ENCODE results near the gene EPHB2.

The EPHB2 gene

GRCh38 chr1:22952694-22953056 is 242.0 kb downstream of the EPHB2 start:
- peaks cover 3 to 16% (median 14%) of the 10 kb centered on the region in 3 experiments for H3K27me3 ChIP-seq (ENCODE audit: control insufficient read depth in 3 of 3, insufficient read depth in 3 of 3, low read depth in 1 of 3, low read length in 3 of 3)
- peaks cover 0 to 2% of the 10 kb centered on the region in 2 donors for H3K9me3 ChIP-seq (replicated peaks in 1 of 2; ENCODE audit: control insufficient read depth in 2 of 2, insufficient read depth in 1 of 2, low read depth in 1 of 2, low read length in 2 of 2)
- H3K18ac ChIP-seq (ENCODE audit: low read length), result peak overlapping the region; percentile 27
- H3K27ac ChIP-seq (replicated peaks; ENCODE audit: low read length), result no peak overlapping the region
- no peak overlapping the region for H4K91ac ChIP-seq (ENCODE audit: low read depth, low read length, poor library complexity)
- H2BK120ac ChIP-seq (ENCODE audit: low read depth, low read length), result no peak overlapping the region
- H3K9ac ChIP-seq (ENCODE audit: low read depth, low read length, poor library complexity), result no peak overlapping the region
- no peak overlapping the region for H3K23ac ChIP-seq (ENCODE audit: low read depth, low read length, poor library complexity)
- WGBS, 2 donors (ENCODE audit: extremely low coverage in 2 of 2, insufficient read length in 2 of 2, insufficient replicate concordance in 1 of 2), result no CpG with 5 or more reads among the region's 5 CpGs
- H2AK5ac ChIP-seq (ENCODE audit: low read depth, low read length), result peak overlapping the region; percentile 70
- H2BK5ac ChIP-seq (ENCODE audit: low read length), result no peak overlapping the region
- no peak overlapping the region for H3K4me2 ChIP-seq (ENCODE audit: insufficient read depth, low read length, poor library complexity, severe bottlenecking)
- peak overlapping the region; percentile 90 for H2BK12ac ChIP-seq (ENCODE audit: low read length)
- no peak for DNase-seq (ENCODE audit: low spot score)
- H3K4me3 ChIP-seq (ENCODE audit: low read length in 2 of 2), result no peak overlapping the region
- H3K4ac ChIP-seq (ENCODE audit: low read length), result no peak overlapping the region
- H3K79me1 ChIP-seq (ENCODE audit: low read depth, low read length), result peaks cover 2% of the 10 kb centered on the region
- no peak overlapping the region for H4K8ac ChIP-seq (ENCODE audit: low read depth, low read length)
- H2AFZ ChIP-seq (ENCODE audit: low read length), result no peak overlapping the region
- H3K4me1 ChIP-seq (ENCODE audit: control insufficient read depth in 2 of 2, insufficient read depth in 1 of 2, low read depth in 1 of 2, low read length in 2 of 2), result no peaks in the 10 kb centered on the region
- H3K14ac ChIP-seq (ENCODE audit: low read length), result no peak overlapping the region
- no peak overlapping the region for H2BK15ac ChIP-seq (ENCODE audit: low read length)
- no peaks in the 10 kb centered on the region for H3K36me3 ChIP-seq (replicated peaks in 1 of 2; ENCODE audit: control insufficient read depth in 2 of 2, insufficient read depth in 2 of 2, low read length in 2 of 2)

- H3K4me1 ChIP-seq (ENCODE audit: control insufficient read depth in 2 of 2, insufficient read depth in 1 of 2, low read depth in 1 of 2, low read length in 2 of 2), result no peaks in the 10 kb centered on the region
- H3K9me3 ChIP-seq (replicated peaks in 1 of 2; ENCODE audit: control insufficient read depth in 2 of 2, insufficient read depth in 1 of 2, low read depth in 1 of 2, low read length in 2 of 2), result peaks cover 0 to 2% of the 10 kb centered on the region in 2 donors
- H3K4me2 ChIP-seq (ENCODE audit: insufficient read depth, low read length, poor library complexity, severe bottlenecking), result peak overlapping the region; percentile 11
- no peak overlapping the region for H3K4ac ChIP-seq (ENCODE audit: low read length)
- peak overlapping the region in 1 of 2 donors; percentile 34 for H3K4me3 ChIP-seq (ENCODE audit: low read length in 2 of 2)
- H3K14ac ChIP-seq (ENCODE audit: low read length), result peak overlapping the region; percentile 71
- DNase-seq (ENCODE audit: low spot score), result no peak
- H4K8ac ChIP-seq (ENCODE audit: low read depth, low read length), result no peak overlapping the region
- H2BK12ac ChIP-seq (ENCODE audit: low read length), result peak overlapping the region; percentile 90
- H3K23ac ChIP-seq (ENCODE audit: low read depth, low read length, poor library complexity), result no peak overlapping the region
- H4K91ac ChIP-seq (ENCODE audit: low read depth, low read length, poor library complexity), result no peak overlapping the region
- no peak overlapping the region for H2AFZ ChIP-seq (ENCODE audit: low read length)
- no peak overlapping the region for H3K9ac ChIP-seq (ENCODE audit: low read depth, low read length, poor library complexity)
- H3K79me1 ChIP-seq (ENCODE audit: low read depth, low read length), result no peaks in the 10 kb centered on the region
- WGBS, 2 donors (ENCODE audit: extremely low coverage in 2 of 2, insufficient read length in 2 of 2, insufficient replicate concordance in 1 of 2), result no CpG with 5 or more reads among the region's 92 CpGs
- H3K27ac ChIP-seq (replicated peaks; ENCODE audit: low read length), result no peak overlapping the region
- peak overlapping the region; percentile 48 for H3K18ac ChIP-seq (ENCODE audit: low read length)
- H2BK15ac ChIP-seq (ENCODE audit: low read length), result no peak overlapping the region
- peak overlapping the region; percentile 70 for H2AK5ac ChIP-seq (ENCODE audit: low read depth, low read length)
- peaks cover 3 to 16% (median 14%) of the 10 kb centered on the region in 3 experiments for H3K27me3 ChIP-seq (ENCODE audit: control insufficient read depth in 3 of 3, insufficient read depth in 3 of 3, low read depth in 1 of 3, low read length in 3 of 3)
- H2BK5ac ChIP-seq (ENCODE audit: low read length), result no peak overlapping the region
- H3K36me3 ChIP-seq (replicated peaks in 1 of 2; ENCODE audit: control insufficient read depth in 2 of 2, insufficient read depth in 2 of 2, low read length in 2 of 2), result no peaks in the 10 kb centered on the region
- no peak overlapping the region for H2BK120ac ChIP-seq (ENCODE audit: low read depth, low read length)
These were observed 242.6 kb downstream of the EPHB2 start for GRCh38 chr1:22953057-22953739.

GRCh38 chr1:22953740-22954141 is 243.1 kb downstream of the EPHB2 start:
- no CpG with 5 or more reads among the region's 38 CpGs for WGBS, 2 donors (ENCODE audit: extremely low coverage in 2 of 2, insufficient read length in 2 of 2, insufficient replicate concordance in 1 of 2)
- H3K4me3 ChIP-seq (ENCODE audit: low read length in 2 of 2), result no peak overlapping the region
- no peak overlapping the region for H2BK15ac ChIP-seq (ENCODE audit: low read length)
- no peak for DNase-seq (ENCODE audit: low spot score)
- H2AK5ac ChIP-seq (ENCODE audit: low read depth, low read length), result no peak overlapping the region
- H3K23ac ChIP-seq (ENCODE audit: low read depth, low read length, poor library complexity), result peak overlapping the region; percentile 65
- peak overlapping the region; percentile 71 for H3K14ac ChIP-seq (ENCODE audit: low read length)
- peak overlapping the region; percentile 43 for H4K91ac ChIP-seq (ENCODE audit: low read depth, low read length, poor library complexity)
- H3K36me3 ChIP-seq (replicated peaks in 1 of 2; ENCODE audit: control insufficient read depth in 2 of 2, insufficient read depth in 2 of 2, low read length in 2 of 2), result no peaks in the 10 kb centered on the region
- H3K27ac ChIP-seq (replicated peaks; ENCODE audit: low read length), result no peak overlapping the region
- H3K27me3 ChIP-seq (ENCODE audit: control insufficient read depth in 3 of 3, insufficient read depth in 3 of 3, low read depth in 1 of 3, low read length in 3 of 3), result peaks cover 3 to 19% (median 16%) of the 10 kb centered on the region in 3 experiments
- H3K9ac ChIP-seq (ENCODE audit: low read depth, low read length, poor library complexity), result peak overlapping the region; percentile 12
- H3K4ac ChIP-seq (ENCODE audit: low read length), result no peak overlapping the region
- no peak overlapping the region for H2BK120ac ChIP-seq (ENCODE audit: low read depth, low read length)
- no peak overlapping the region for H2AFZ ChIP-seq (ENCODE audit: low read length)
- no peak overlapping the region for H4K8ac ChIP-seq (ENCODE audit: low read depth, low read length)
- H3K18ac ChIP-seq (ENCODE audit: low read length), result peak overlapping the region; percentile 8
- no peak overlapping the region for H3K4me2 ChIP-seq (ENCODE audit: insufficient read depth, low read length, poor library complexity, severe bottlenecking)
- H3K4me1 ChIP-seq (ENCODE audit: control insufficient read depth in 2 of 2, insufficient read depth in 1 of 2, low read depth in 1 of 2, low read length in 2 of 2), result no peaks in the 10 kb centered on the region
- H2BK5ac ChIP-seq (ENCODE audit: low read length), result no peak overlapping the region
- H3K79me1 ChIP-seq (ENCODE audit: low read depth, low read length), result no peaks in the 10 kb centered on the region
- peaks cover 0 to 2% of the 10 kb centered on the region in 2 donors for H3K9me3 ChIP-seq (replicated peaks in 1 of 2; ENCODE audit: control insufficient read depth in 2 of 2, insufficient read depth in 1 of 2, low read depth in 1 of 2, low read length in 2 of 2)
- H2BK12ac ChIP-seq (ENCODE audit: low read length), result no peak overlapping the region

- Histone ChIP-seq H3K23ac (ENCODE audit: low read depth, low read length, poor library complexity) (no peak overlapping the region), H2BK15ac (ENCODE audit: low read length) (no peak overlapping the region), H3K79me1 (ENCODE audit: low read depth, low read length) (no peaks in the 10 kb centered on the region), H3K18ac (ENCODE audit: low read length) (no peak overlapping the region), H3K4ac (ENCODE audit: low read length) (no peak overlapping the region), H3K4me1 (ENCODE audit: control insufficient read depth in 2 of 2, insufficient read depth in 1 of 2, low read depth in 1 of 2, low read length in 2 of 2) (no peaks in the 10 kb centered on the region), H2AK5ac (ENCODE audit: low read depth, low read length) (no peak overlapping the region), H3K14ac (ENCODE audit: low read length) (peak overlapping the region; percentile 38), H4K91ac (ENCODE audit: low read depth, low read length, poor library complexity) (no peak overlapping the region), H3K27ac (replicated peaks; ENCODE audit: low read length) (no peak overlapping the region), H2BK120ac (ENCODE audit: low read depth, low read length) (no peak overlapping the region), H3K4me3 (ENCODE audit: low read length in 2 of 2) (peak overlapping the region in 1 of 2 donors; percentile 55), H2BK12ac (ENCODE audit: low read length) (no peak overlapping the region), H3K36me3 (replicated peaks in 1 of 2; ENCODE audit: control insufficient read depth in 2 of 2, insufficient read depth in 2 of 2, low read length in 2 of 2) (no peaks in the 10 kb centered on the region), H3K9ac (ENCODE audit: low read depth, low read length, poor library complexity) (no peak overlapping the region), H4K8ac (ENCODE audit: low read depth, low read length) (no peak overlapping the region), H2BK5ac (ENCODE audit: low read length) (no peak overlapping the region), H3K4me2 (ENCODE audit: insufficient read depth, low read length, poor library complexity, severe bottlenecking) (no peak overlapping the region), H3K27me3 (ENCODE audit: control insufficient read depth in 3 of 3, insufficient read depth in 3 of 3, low read depth in 1 of 3, low read length in 3 of 3) (peaks cover 3 to 25% (median 16%) of the 10 kb centered on the region in 3 experiments), H2AFZ (ENCODE audit: low read length) (no peak overlapping the region), H3K9me3 (replicated peaks in 1 of 2; ENCODE audit: control insufficient read depth in 2 of 2, insufficient read depth in 1 of 2, low read depth in 1 of 2, low read length in 2 of 2) (peaks cover 0 to 2% of the 10 kb centered on the region in 2 donors)
- WGBS, 2 donors (ENCODE audit: extremely low coverage in 2 of 2, insufficient read length in 2 of 2, insufficient replicate concordance in 1 of 2), result no CpG with 5 or more reads among the region's 7 CpGs
- DNase-seq (ENCODE audit: low spot score), result no peak
These were observed 244.5 kb downstream of the EPHB2 start for GRCh38 chr1:22955146-22955545.

All from neuronal stem cell (in vitro differentiated cells).